GM10266 (cell line): ENCODE data around the gene ADAMTSL3.
"Not testable (repeated sequence)": the region's sequence is repeated elsewhere in the genome, so short reads cannot be mapped to it uniquely, and the experiment has no call there.

ENCODE experiments used
- DNase-seq: peaks from one replicate; pipeline ENCODE4 v3.0.0; 2012; ENCODE audit errors: extremely low spot score
- TF ChIP-seq, protein P1 (sequence below): IDR thresholded peaks from 2 replicates; pipeline ENCODE4 v1.5.1; 2012; ENCODE audit warnings: mild to moderate bottlenecking, low read depth; ENCODE audit not compliant: control insufficient read depth, insufficient read depth; ENCODE audit errors: missing control alignments

The ADAMTSL3 gene

DNA sequence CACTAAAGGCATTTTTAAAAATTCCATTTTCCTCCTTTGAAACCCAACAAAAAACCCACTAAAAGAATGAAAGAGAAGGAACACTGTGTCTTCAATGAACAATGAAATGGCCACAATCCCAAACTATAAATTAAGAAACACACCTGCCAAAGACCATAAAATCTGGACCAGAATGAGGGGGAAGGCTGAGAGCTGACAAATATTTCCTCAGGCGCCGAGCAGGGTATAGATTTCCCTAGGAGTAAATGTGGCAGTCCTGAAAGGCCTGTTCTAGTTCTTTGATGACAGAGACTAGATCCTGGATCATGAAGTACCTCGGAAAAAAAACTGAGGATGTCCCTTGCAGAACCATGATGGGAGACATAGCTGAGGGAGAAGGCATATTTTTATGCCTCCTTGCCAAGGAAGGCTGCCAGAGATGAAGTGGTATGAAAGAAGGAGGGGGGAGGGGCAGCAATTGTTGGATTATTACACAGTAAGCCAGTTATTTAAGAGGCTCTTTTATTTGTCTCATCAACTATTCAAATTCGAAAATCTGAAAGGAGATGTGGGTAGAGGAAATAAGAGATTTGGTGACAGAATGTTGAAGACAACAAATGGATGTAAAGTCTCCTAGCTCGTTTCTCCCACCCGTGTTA is 306.4 kb downstream of the ADAMTSL3 start:
- no peak for DNase-seq
- TF ChIP-seq, protein P1, sequence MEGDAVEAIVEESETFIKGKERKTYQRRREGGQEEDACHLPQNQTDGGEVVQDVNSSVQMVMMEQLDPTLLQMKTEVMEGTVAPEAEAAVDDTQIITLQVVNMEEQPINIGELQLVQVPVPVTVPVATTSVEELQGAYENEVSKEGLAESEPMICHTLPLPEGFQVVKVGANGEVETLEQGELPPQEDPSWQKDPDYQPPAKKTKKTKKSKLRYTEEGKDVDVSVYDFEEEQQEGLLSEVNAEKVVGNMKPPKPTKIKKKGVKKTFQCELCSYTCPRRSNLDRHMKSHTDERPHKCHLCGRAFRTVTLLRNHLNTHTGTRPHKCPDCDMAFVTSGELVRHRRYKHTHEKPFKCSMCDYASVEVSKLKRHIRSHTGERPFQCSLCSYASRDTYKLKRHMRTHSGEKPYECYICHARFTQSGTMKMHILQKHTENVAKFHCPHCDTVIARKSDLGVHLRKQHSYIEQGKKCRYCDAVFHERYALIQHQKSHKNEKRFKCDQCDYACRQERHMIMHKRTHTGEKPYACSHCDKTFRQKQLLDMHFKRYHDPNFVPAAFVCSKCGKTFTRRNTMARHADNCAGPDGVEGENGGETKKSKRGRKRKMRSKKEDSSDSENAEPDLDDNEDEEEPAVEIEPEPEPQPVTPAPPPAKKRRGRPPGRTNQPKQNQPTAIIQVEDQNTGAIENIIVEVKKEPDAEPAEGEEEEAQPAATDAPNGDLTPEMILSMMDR, result no peak

DNA sequence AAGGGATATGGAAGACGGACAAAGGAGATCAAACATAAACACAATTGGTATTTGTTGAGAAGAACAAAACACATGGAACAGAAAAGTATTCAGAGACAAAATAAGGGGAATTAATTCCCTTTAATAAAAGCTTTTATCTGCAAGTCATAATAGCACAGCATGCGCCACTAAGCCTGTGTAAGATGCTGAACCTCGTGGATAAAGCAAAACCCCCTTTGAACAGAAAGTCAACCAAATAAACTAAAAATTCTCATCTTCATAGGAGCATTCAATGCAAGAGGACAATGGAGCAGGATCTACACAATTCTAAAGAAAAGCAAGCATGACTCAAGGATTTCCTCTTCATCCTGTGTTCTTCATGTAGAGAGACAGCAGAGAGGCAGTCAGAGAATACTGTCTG is 307.4 kb downstream of the ADAMTSL3 start:
- no peak for DNase-seq
- TF ChIP-seq, protein P1, result no peak

GRCh38 chr15:83964967-83965366 is 311.0 kb downstream of the ADAMTSL3 start:
- not testable (repeated sequence) for DNase-seq

DNA sequence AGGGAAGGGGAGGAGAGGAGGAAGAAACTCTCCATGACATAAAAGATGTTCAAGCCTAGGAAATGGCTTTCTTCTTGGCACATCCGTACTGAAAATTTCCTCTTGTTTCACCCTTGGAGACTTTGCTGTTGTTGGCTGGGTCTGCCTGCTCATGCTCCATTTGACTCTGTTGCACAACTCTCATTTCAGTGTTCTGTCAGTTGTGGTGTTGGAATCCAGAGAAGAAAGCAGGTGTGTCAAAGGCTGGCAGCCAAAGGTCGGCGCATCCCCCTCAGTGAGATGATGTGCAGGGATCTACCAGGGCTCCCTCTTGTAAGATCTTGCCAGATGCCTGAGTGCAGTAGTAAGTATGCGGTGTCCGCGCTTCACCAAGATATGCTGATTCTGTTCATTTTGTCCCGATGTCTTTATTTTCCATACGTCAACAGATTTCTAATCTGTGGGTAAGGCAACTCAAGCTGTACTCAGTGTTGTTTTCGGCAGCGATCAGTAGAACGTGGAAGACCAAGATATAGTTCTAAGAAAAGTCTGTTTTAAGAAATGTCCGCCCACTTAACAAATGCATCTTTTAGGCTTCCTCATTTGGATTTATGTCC is 316.5 kb downstream of the ADAMTSL3 start:
- no peak for DNase-seq
- TF ChIP-seq, protein P1, result no peak

DNA sequence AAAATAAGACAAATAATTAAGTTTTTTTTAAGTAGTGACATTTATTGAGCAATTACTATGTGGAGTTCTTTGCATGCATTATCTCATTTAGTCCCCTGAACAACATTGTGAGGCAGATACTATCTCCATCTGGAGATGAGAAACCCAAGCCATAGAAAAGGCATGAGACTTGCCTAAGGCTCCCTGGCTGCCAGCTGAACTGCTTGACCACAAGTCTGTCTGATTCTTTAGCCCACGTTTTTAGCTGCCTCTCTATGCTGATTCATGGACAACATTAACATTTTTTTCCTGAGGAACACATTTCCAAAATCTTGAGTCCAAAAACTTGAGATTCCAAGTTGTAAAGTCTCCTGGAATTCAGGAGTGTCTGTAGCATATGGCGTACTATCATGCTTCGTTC is 318.1 kb downstream of the ADAMTSL3 start:
- DNase-seq, result no peak
- TF ChIP-seq, protein P1, result no peak

- DNase-seq, result peak; percentile 35
- TF ChIP-seq, protein P1, result peak; percentile 56
Observed at GRCh38 chr15:83973816-83974215, 319.9 kb downstream of the ADAMTSL3 start.

DNA sequence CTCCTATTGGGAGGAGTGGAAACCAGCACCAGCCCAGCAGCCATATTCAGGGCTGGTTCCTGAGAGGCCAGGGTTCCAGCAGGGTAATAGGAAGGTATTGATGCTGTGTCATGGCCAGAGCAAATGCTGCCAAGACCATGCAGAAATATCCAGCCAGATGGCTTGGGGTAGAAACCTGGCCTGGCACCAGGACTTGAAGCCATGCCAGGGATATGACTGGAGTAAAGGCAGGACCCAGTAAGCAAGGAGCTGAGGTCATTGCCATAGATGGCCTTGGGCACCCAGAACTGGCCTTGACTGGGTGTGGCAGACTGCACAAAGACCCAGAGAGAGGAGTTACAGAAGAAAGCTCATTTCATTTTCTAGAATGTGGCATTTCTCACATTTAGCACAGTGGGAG is 324.1 kb downstream of the ADAMTSL3 start:
- TF ChIP-seq, protein P1, result no peak
- DNase-seq, result no peak
